ENCODE data around the gene CD86.

DNA sequence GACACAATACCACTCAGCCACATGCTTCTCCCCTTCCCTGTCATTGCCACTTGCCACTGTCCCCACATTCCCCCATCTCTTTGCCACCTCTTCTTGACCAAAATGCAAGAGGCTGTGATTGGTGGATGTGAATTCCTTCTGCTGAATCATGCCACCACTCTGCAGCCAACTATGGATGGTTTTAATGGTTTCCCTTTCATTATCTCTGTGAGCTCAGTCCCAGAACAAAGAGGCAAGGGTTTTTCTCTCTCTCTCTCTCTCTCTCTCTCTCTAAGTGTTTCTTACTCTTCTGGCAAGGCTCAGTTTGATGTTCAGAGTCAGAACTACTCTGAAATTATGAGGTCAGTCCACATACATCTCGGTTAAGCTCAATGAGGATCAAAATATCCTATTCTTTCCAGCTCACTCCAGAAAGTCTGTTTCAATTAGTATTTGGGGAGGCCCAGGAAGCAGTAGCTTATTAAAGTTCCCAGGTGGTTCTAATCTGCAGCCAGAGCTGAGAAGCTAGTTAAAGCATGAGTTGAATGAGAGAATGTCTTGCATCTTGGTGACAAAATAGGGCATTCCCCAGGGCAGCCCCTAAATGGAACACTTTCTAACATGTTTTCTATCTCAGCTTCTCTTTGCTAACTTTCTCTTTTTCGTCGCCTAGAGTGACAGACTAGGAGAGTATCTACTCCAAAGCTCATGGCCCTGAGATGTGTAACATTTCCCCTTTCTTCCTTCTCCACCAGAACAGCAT is 24.6 kb upstream of the CD86 start:
- TF ChIP-seq, protein P1, sequence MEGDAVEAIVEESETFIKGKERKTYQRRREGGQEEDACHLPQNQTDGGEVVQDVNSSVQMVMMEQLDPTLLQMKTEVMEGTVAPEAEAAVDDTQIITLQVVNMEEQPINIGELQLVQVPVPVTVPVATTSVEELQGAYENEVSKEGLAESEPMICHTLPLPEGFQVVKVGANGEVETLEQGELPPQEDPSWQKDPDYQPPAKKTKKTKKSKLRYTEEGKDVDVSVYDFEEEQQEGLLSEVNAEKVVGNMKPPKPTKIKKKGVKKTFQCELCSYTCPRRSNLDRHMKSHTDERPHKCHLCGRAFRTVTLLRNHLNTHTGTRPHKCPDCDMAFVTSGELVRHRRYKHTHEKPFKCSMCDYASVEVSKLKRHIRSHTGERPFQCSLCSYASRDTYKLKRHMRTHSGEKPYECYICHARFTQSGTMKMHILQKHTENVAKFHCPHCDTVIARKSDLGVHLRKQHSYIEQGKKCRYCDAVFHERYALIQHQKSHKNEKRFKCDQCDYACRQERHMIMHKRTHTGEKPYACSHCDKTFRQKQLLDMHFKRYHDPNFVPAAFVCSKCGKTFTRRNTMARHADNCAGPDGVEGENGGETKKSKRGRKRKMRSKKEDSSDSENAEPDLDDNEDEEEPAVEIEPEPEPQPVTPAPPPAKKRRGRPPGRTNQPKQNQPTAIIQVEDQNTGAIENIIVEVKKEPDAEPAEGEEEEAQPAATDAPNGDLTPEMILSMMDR (IDR thresholded peaks at IDR 0.05): no peak
- no peak for TF ChIP-seq POLR2A (IDR thresholded peaks at IDR 0.05)
